SK-N-MC (cell line): ENCODE results near the gene ADCYAP1.
"Not testable (repeated sequence)": the region's sequence is repeated elsewhere in the genome, so short reads cannot be mapped to it uniquely, and the experiment has no call there.

Source experiments
- DNase-seq: peaks from one replicate; pipeline ENCODE4 v3.0.0-alpha.2; 2011; ENCODE audit warnings: low read depth, low spot score
- H3K27ac ChIP-seq: fragments of 200-600 bp; sonication (generic); 2 replicates; pipeline ENCODE4 v1.5.1; 2016; ENCODE audit warnings: mixed run types
- H3K36me3 ChIP-seq: fragments of 200-600 bp; sonication (generic); 2 replicates; pipeline ENCODE4 v1.6.1; 2017; ENCODE audit warnings: antibody characterized with exemption, low read length, mixed read lengths; ENCODE audit not compliant: insufficient read depth
- H3K4me3 ChIP-seq: fragments of 200-600 bp; sonication (generic); 2 replicates; pipeline ENCODE4 v1.5.1; 2016
- H3K9ac ChIP-seq: fragments of 200-600 bp; sonication (generic); 2 replicates; pipeline ENCODE4 v1.8.0; 2017; ENCODE audit warnings: mixed run types, mixed read lengths; ENCODE audit not compliant: insufficient read length
- H3K9me3 ChIP-seq: fragments of 200-600 bp; sonication (generic); 2 replicates; pipeline ENCODE4 v1.6.1; 2017; ENCODE audit warnings: low read depth, mild to moderate bottlenecking, antibody characterized with exemption, low read length, moderate library complexity, mixed read lengths
- EZH2 ChIP-seq: fragments of 200-600 bp; sonication (generic); IDR thresholded peaks from one replicate; pipeline ENCODE4 v1.6.1; 2017; ENCODE audit warnings: antibody characterized with exemption
- FOXP2 ChIP-seq: optimal IDR thresholded peaks from 2 replicates; pipeline ENCODE3; 2011; ENCODE audit warnings: mild to moderate bottlenecking, moderate library complexity; ENCODE audit not compliant: insufficient read depth; ENCODE audit errors: extremely low read length, control extremely low read depth
- POLR2AphosphoS5 ChIP-seq: IDR thresholded peaks from 2 replicates; pipeline ENCODE4 v1.6.1; 2012; ENCODE audit warnings: mild to moderate bottlenecking, low read depth, low read length, borderline replicate concordance

Gene ADCYAP1

GRCh38 chr18:904218-905090, at the start of gene ADCYAP1:
Gene ADCYAP1 (plus strand): TSS chr18:904871. CDS start chr18:905387, 516 bp downstream.
- Histone ChIP-seq H3K27ac (no peak within 1 kb of the TSS), H3K9me3 (no peaks in the 10 kb centered on the region), H3K36me3 (no peaks in the 10 kb centered on the region), H3K4me3 (no peak within 1 kb of the TSS), H3K9ac (no peak within 1 kb of the TSS)
- DNase-seq: no peak
- TF ChIP-seq EZH2 (no peak), POLR2AphosphoS5 (no peak), FOXP2 (no peak)

- no peaks in the 10 kb centered on the region for H3K9me3 ChIP-seq
- no peak overlapping the region for H3K9ac ChIP-seq
- H3K4me3 ChIP-seq: no peak overlapping the region
- no peak for DNase-seq
- H3K36me3 ChIP-seq: no peaks in the 10 kb centered on the region
- H3K27ac ChIP-seq: no peak overlapping the region
- TF ChIP-seq POLR2AphosphoS5 (no peak), FOXP2 (no peak)
Measured at GRCh38 chr18:857986-858385, 46.7 kb upstream of the ADCYAP1 start.

- H3K9me3 ChIP-seq: no peaks in the 10 kb centered on the region
- TF ChIP-seq FOXP2 (no peak), EZH2 (no peak), POLR2AphosphoS5 (no peak)
- H3K9ac ChIP-seq: no peak overlapping the region
- no peaks in the 10 kb centered on the region for H3K36me3 ChIP-seq
- H3K4me3 ChIP-seq: no peak overlapping the region
- no peak for DNase-seq
- H3K27ac ChIP-seq: no peak overlapping the region
Measured at GRCh38 chr18:864872-865273, 39.8 kb upstream of the ADCYAP1 start.

- no peak for DNase-seq
- Histone ChIP-seq H3K9me3 (no peaks in the 10 kb centered on the region), H3K9ac (no peak overlapping the region), H3K36me3 (no peaks in the 10 kb centered on the region), H3K27ac (no peak overlapping the region), H3K4me3 (no peak overlapping the region)
- no peak for TF ChIP-seq EZH2
- no peak for TF ChIP-seq POLR2AphosphoS5
- no peak for TF ChIP-seq FOXP2
Measured at GRCh38 chr18:867257-867656, 37.4 kb upstream of the ADCYAP1 start.

GRCh38 chr18:873426-873825, 31.2 kb upstream of the ADCYAP1 start:
- not testable (repeated sequence) for H3K27ac ChIP-seq, H3K36me3 ChIP-seq, DNase-seq, H3K4me3 ChIP-seq, H3K9me3 ChIP-seq, H3K9ac ChIP-seq

- no peak for DNase-seq
- H3K4me3 ChIP-seq: no peak overlapping the region
- TF ChIP-seq FOXP2 (no peak), POLR2AphosphoS5 (no peak)
- H3K36me3 ChIP-seq: no peaks in the 10 kb centered on the region
- no peaks in the 10 kb centered on the region for H3K9me3 ChIP-seq
- H3K27ac ChIP-seq: no peak overlapping the region
- no peak overlapping the region for H3K9ac ChIP-seq
Measured at GRCh38 chr18:875912-876311, 28.8 kb upstream of the ADCYAP1 start.

- DNase-seq: no peak
- H3K27ac ChIP-seq: no peak overlapping the region
- no peak overlapping the region for H3K4me3 ChIP-seq
- H3K36me3 ChIP-seq: no peaks in the 10 kb centered on the region
- TF ChIP-seq POLR2AphosphoS5: no peak
- no peak for TF ChIP-seq FOXP2
- no peak for TF ChIP-seq EZH2
- H3K9me3 ChIP-seq: no peaks in the 10 kb centered on the region
- no peak overlapping the region for H3K9ac ChIP-seq
Measured at GRCh38 chr18:877238-877637, 27.4 kb upstream of the ADCYAP1 start.

- no peak overlapping the region for H3K9ac ChIP-seq
- H3K4me3 ChIP-seq: no peak overlapping the region
- DNase-seq: no peak
- TF ChIP-seq FOXP2 (no peak), POLR2AphosphoS5 (no peak), EZH2 (no peak)
- H3K27ac ChIP-seq: no peak overlapping the region
- no peaks in the 10 kb centered on the region for H3K36me3 ChIP-seq
- H3K9me3 ChIP-seq: no peaks in the 10 kb centered on the region
Measured at GRCh38 chr18:886076-886475, 18.6 kb upstream of the ADCYAP1 start.

GRCh38 chr18:887716-888115, 17.0 kb upstream of the ADCYAP1 start:
- DNase-seq: no peak
- no peak overlapping the region for H3K27ac ChIP-seq
- no peak overlapping the region for H3K4me3 ChIP-seq
- H3K9ac ChIP-seq: no peak overlapping the region
- no peak for TF ChIP-seq EZH2
- no peak for TF ChIP-seq FOXP2
- TF ChIP-seq POLR2AphosphoS5: no peak
- H3K36me3 ChIP-seq: no peaks in the 10 kb centered on the region
- H3K9me3 ChIP-seq: no peaks in the 10 kb centered on the region
